ENCODE data around the gene GDI2.

DNA sequence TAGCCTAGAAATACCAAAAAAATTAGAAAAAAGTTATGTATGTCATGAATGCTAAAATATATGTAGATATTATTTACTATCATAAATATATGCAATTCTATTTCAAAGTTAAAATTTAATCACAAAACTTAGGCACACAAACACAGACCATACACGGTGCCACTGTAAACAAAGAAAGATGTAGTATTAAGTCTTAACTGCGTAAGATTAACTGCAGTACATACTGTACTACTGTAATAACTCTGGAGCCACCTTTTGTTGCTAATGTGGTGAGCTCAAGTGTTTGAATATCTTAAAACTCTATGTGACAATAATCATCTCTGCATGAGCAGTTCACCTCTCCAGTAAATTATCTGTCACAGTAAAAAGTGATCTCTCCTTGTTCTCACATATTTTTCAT lies 23.6 kb downstream of the GDI2 start:
- TF ChIP-seq, protein P1, sequence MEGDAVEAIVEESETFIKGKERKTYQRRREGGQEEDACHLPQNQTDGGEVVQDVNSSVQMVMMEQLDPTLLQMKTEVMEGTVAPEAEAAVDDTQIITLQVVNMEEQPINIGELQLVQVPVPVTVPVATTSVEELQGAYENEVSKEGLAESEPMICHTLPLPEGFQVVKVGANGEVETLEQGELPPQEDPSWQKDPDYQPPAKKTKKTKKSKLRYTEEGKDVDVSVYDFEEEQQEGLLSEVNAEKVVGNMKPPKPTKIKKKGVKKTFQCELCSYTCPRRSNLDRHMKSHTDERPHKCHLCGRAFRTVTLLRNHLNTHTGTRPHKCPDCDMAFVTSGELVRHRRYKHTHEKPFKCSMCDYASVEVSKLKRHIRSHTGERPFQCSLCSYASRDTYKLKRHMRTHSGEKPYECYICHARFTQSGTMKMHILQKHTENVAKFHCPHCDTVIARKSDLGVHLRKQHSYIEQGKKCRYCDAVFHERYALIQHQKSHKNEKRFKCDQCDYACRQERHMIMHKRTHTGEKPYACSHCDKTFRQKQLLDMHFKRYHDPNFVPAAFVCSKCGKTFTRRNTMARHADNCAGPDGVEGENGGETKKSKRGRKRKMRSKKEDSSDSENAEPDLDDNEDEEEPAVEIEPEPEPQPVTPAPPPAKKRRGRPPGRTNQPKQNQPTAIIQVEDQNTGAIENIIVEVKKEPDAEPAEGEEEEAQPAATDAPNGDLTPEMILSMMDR (IDR thresholded peaks at IDR 0.05): no peak
- no peak for TF ChIP-seq POLR2A (IDR thresholded peaks at IDR 0.05)
